Nephron (organoid): ENCODE data around the gene FOXL2.
A peak's percentile ranks its signal among the peaks of the same experiment; 100 is the strongest.
"Not testable (repeated sequence)": the region's sequence is repeated elsewhere in the genome, so short reads cannot be mapped to it uniquely, and the experiment has no call there.

Experiments used
- H3K27ac Mint-ChIP-seq, 3 experiments: 2 replicates each; pipeline ENCODE4 v1.8.0; 2020; ENCODE audit warnings: mixed read lengths in 3 of 3, mild to moderate bottlenecking in 2 of 3, moderate library complexity in 1 of 3
- H3K27me3 Mint-ChIP-seq: 2 replicates; pipeline ENCODE4 v1.8.0; 2021; ENCODE audit warnings: low read depth, mild to moderate bottlenecking, moderate library complexity, mixed read lengths
- H3K36me3 Mint-ChIP-seq: 2 replicates; pipeline ENCODE4 v1.8.0; 2020; ENCODE audit warnings: low read depth, mixed read lengths
- H3K4me1 Mint-ChIP-seq: 2 replicates; pipeline ENCODE4 v1.8.0; 2020; ENCODE audit warnings: mixed read lengths
- H3K4me3 Mint-ChIP-seq, 3 experiments: 2 replicates each; pipeline ENCODE4 v1.8.0; 2020; ENCODE audit warnings: mild to moderate bottlenecking in 3 of 3, mixed read lengths in 3 of 3, moderate library complexity in 2 of 3
- H3K9me3 Mint-ChIP-seq: 2 replicates; pipeline ENCODE4 v1.8.0; 2020; ENCODE audit warnings: mixed read lengths
- TF ChIP-seq, protein P1 (sequence below), 3 experiments: fragments of 200-600 bp; sonication (generic); IDR thresholded peaks; one replicate each; pipeline ENCODE4 v1.5.0; 2021; ENCODE audit warnings: antibody characterized with exemption in 3 of 3; ENCODE audit not compliant: unreplicated experiment in 3 of 3

The FOXL2 gene

DNA sequence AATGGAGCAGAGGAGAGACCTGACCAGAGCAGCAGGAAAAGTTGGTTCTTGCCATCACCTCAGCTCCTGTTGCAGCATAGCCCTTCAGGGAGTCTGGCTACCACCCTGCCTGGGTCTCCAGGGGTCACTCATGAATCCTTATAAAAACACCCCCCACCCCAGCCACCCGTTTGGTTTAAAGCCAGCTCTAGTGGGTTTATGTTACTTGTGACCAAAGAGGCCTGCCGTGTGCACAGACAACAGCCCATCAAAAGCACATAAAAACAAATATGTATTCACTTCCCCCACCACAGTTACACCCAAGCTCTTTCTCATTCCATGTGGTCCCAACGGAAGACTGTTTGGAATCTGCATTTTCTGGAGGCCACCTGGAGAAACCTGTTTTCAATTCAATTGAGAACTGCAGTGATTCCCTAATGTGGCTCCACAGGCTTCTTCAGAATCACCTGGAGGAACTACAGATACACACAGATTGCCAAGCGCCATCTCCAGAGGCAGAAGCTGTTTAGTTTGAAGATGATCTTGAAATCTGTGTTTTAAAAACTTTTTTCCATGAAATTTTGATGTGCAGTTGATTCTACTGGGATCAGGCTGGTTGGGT is 13.8 kb downstream of the FOXL2 start:
- TF ChIP-seq, protein P1, sequence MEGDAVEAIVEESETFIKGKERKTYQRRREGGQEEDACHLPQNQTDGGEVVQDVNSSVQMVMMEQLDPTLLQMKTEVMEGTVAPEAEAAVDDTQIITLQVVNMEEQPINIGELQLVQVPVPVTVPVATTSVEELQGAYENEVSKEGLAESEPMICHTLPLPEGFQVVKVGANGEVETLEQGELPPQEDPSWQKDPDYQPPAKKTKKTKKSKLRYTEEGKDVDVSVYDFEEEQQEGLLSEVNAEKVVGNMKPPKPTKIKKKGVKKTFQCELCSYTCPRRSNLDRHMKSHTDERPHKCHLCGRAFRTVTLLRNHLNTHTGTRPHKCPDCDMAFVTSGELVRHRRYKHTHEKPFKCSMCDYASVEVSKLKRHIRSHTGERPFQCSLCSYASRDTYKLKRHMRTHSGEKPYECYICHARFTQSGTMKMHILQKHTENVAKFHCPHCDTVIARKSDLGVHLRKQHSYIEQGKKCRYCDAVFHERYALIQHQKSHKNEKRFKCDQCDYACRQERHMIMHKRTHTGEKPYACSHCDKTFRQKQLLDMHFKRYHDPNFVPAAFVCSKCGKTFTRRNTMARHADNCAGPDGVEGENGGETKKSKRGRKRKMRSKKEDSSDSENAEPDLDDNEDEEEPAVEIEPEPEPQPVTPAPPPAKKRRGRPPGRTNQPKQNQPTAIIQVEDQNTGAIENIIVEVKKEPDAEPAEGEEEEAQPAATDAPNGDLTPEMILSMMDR (IDR thresholded peaks at IDR 0.05; ENCODE audit: unreplicated experiment in 3 of 3), result no peak
- Mint-ChIP-seq H3K9me3 (no peaks in the 10 kb centered on the region), H3K36me3 (no peaks in the 10 kb centered on the region), H3K4me1 (peaks cover 15% of the 10 kb centered on the region), H3K4me3 (no peak overlapping the region), H3K27ac (no peak overlapping the region), H3K27me3 (peaks cover 79% of the 10 kb centered on the region)

DNA sequence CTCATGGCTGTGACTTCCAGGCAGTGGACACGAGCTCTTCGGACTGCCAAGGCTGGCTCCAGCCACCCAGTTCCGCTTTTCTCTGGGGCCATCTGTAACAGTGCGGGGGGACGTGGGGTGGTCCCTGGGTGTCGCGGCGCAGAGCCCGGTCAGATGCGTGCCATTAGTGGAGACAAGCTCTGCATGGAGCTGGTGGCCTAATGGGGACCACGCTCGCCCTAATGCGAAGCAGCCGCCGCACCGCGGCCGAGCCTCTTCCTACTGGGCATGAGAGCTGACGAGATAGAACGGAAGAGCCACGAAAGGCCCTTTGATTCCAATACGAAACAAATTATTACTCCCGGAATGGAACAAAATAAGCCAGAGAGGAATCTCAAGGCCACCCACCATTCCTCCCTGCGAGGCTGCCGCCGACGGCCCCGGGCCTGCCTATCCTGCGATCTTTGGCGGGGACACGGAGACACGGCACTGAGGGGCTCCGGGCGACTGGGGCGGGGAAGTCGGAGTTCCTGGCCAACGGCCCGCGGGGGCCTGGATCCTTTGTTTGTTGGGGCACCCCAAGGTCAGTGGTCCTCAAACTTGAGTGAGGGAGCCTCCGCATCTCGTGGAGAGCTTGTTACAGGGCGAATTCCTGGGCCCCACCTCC is 18.1 kb downstream of the FOXL2 start:
- no peak overlapping the region for H3K4me3 Mint-ChIP-seq
- H3K36me3 Mint-ChIP-seq, result no peaks in the 10 kb centered on the region
- H3K4me1 Mint-ChIP-seq, result no peaks in the 10 kb centered on the region
- H3K9me3 Mint-ChIP-seq, result no peaks in the 10 kb centered on the region
- H3K27me3 Mint-ChIP-seq, result peaks cover 49% of the 10 kb centered on the region
- no peak overlapping the region for H3K27ac Mint-ChIP-seq
- TF ChIP-seq, protein P1 (IDR thresholded peaks at IDR 0.05; ENCODE audit: unreplicated experiment in 3 of 3), result no peak

DNA sequence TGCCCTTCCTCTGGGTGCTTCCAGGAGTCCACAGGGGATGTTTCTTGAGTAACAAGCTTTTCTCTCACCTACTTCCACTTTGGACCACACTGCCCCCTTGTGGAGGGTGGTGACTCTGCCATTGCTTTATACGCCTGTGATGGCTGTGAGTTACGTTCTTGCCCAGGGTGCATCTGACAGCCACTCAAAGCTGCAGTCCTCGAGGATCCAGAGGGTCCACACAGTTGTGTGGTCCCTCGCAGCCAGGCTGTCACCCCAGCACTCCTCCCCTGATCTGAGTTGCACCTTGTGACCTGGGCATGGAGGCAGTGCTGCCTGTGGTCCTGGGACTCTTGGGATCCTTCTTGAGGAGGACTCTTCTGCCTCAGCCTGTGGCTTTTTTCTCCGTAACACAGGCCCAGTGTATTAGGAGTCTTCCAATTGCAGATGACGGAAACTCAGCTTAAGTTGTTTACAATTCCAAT is 23.4 kb downstream of the FOXL2 start:
- Mint-ChIP-seq H3K27me3 (peaks cover 23% of the 10 kb centered on the region), H3K27ac (no peak overlapping the region), H3K36me3 (no peaks in the 10 kb centered on the region), H3K9me3 (no peaks in the 10 kb centered on the region), H3K4me1 (no peaks in the 10 kb centered on the region), H3K4me3 (no peak overlapping the region)
- TF ChIP-seq, protein P1 (IDR thresholded peaks at IDR 0.05; ENCODE audit: unreplicated experiment in 3 of 3), result peak; percentile 71 to 76 (median 73)

DNA sequence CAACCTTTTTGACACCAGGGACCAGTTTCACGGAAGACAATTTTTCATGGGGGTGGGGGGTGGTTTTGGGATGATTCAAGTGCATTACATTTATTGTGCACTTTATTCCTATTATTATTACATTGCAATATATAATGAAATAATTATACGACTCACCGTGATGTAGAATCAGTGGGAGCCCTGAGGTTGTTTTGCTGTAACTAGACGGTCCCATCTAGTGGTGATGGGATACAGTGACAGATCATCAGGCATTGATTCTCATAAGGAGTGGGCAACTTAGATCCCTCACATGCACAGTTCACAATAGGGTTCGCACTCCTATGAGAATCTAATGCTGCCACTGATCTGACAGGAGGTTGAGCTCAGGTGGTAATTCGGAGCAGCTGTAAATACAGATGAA is 24.5 kb downstream of the FOXL2 start:
- H3K4me1 Mint-ChIP-seq, H3K27ac Mint-ChIP-seq, H3K9me3 Mint-ChIP-seq, H3K36me3 Mint-ChIP-seq, H3K4me3 Mint-ChIP-seq: not testable (repeated sequence)
- peaks cover 25% of the 10 kb centered on the region for H3K27me3 Mint-ChIP-seq

DNA sequence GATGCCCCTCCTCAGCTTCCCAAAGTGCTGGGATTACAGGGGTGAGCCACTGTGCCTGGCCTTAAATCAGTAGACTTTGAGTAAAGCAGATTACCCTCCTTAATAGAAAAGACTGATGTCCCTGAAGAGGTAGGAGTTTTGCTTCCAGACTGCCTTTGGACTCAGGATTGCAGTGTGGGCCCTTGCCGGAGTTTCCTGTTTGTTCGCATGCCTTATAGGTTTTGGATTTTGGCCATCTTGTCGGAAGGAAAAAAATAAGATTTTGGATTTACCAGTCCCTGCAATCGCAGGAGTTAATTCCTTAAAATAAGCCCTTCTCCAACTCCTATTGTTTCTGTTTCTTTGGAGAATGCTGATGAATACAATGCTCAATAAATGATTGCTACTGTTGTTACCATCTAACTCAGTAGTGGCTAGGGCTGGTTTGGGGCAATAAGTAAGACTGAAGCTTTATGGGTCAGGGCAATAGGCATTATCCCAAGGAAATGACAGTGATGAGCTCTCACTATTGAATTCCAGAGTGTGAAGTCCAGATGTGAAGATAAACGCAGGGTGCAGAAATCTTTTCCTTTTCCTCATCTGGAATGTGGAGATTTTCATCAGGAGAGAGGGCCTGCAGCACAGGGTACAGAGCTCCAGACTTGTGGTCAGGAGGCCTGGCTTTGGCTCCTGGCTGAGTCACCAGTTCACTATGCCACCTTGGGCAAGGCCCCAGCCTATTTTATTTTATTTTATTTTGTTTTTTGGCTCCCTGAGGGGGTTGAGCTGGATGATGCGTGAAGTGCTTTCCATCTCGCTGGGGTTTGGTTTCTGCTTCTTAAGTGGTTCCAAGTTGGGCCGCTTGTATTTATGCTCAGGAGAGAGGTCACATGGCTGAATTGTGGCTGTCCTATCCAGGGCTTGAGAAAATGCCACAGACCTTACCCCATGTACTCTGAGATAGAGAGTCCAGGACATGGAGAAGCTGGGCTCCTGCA is 25.3 kb downstream of the FOXL2 start:
- TF ChIP-seq, protein P1 (IDR thresholded peaks at IDR 0.05; ENCODE audit: unreplicated experiment in 3 of 3), result no peak
- no peak overlapping the region for H3K4me3 Mint-ChIP-seq
- peaks cover 28% of the 10 kb centered on the region for H3K27me3 Mint-ChIP-seq
- no peak overlapping the region for H3K27ac Mint-ChIP-seq
- no peaks in the 10 kb centered on the region for H3K36me3 Mint-ChIP-seq
- H3K9me3 Mint-ChIP-seq, result no peaks in the 10 kb centered on the region
- no peaks in the 10 kb centered on the region for H3K4me1 Mint-ChIP-seq

DNA sequence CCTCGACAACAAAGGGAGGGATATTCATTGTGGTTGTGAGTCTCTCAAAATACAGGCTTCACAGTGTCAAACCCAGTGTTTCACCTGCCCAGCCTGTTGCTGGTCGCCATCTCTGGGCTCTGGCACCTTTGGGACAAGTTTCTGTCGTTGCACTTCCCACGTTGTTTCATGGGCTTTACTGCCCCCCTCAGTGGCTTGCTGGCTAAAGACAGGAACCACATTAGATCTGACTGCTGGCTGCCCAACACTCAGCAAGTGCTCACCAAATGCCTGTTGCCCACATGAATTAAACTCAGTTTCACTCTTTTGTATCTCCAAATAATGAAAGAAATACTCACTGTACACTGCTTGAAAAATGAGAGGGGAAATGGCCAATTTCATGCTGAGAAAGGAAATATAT is 27.6 kb downstream of the FOXL2 start:
- H3K27ac Mint-ChIP-seq, result no peak overlapping the region
- H3K27me3 Mint-ChIP-seq, result peaks cover 27% of the 10 kb centered on the region
- no peaks in the 10 kb centered on the region for H3K9me3 Mint-ChIP-seq
- H3K4me3 Mint-ChIP-seq, result no peak overlapping the region
- peaks cover 5% of the 10 kb centered on the region for H3K4me1 Mint-ChIP-seq
- TF ChIP-seq, protein P1 (IDR thresholded peaks at IDR 0.05; ENCODE audit: unreplicated experiment in 3 of 3), result no peak
- H3K36me3 Mint-ChIP-seq, result no peaks in the 10 kb centered on the region
